DMS53 treated with DMSO at 0.1 percent for 48 hours (cell line): ENCODE results near the gene CARD6.
"Not testable (repeated sequence)": the region's sequence is repeated elsewhere in the genome, so short reads cannot be mapped to it uniquely, and the experiment has no call there.

Experiments used
- DNase-seq: peaks from one replicate; lab custom pipeline; 2025; ENCODE audit not compliant: unreplicated experiment; lab: John Stamatoyannopoulos, UW

The CARD6 gene

GRCh38 chr5:40827188-40827977 lies 13.8 kb upstream of the CARD6 start:
- DNase-seq = no peak

- no peak for DNase-seq
Observed at GRCh38 chr5:40828021-40828631, 13.0 kb upstream of the CARD6 start.

GRCh38 chr5:40828690-40829661 lies 12.2 kb upstream of the CARD6 start:
- no peak for DNase-seq

- no peak for DNase-seq
Observed at GRCh38 chr5:40829748-40830533, 11.2 kb upstream of the CARD6 start.

- DNase-seq = no peak
Observed at GRCh38 chr5:40831346-40832210, 9.6 kb upstream of the CARD6 start.

- no peak for DNase-seq
Observed at GRCh38 chr5:40832345-40832744, 8.8 kb upstream of the CARD6 start.

GRCh38 chr5:40833712-40834229 lies 7.4 kb upstream of the CARD6 start:
- no peak for DNase-seq

- DNase-seq = no peak
Observed at GRCh38 chr5:40834391-40834848, 6.7 kb upstream of the CARD6 start.

- peak; percentile 82 for DNase-seq
Observed at GRCh38 chr5:40834849-40835787, 6.0 kb upstream of the CARD6 start, which contains the start of gene RPL37. TSS of gene RPL37 (minus strand) at chr5:40835222. CDS start at chr5:40835185, 37 bp downstream.

- DNase-seq = no peak
Observed at GRCh38 chr5:40838086-40838485, 3.1 kb upstream of the CARD6 start.

GRCh38 chr5:40842351-40842750 lies 1.2 kb downstream of the CARD6 start:
- DNase-seq = no peak

- no peak for DNase-seq
Observed at GRCh38 chr5:40844565-40844964, 3.4 kb downstream of the CARD6 start.

- DNase-seq = no peak
Observed at GRCh38 chr5:40846371-40846770, 5.2 kb downstream of the CARD6 start.

GRCh38 chr5:40847525-40847924 lies 6.4 kb downstream of the CARD6 start:
- DNase-seq = no peak

GRCh38 chr5:40853632-40854192 lies 12.5 kb downstream of the CARD6 start:
- no peak for DNase-seq

GRCh38 chr5:40860711-40861110 lies 19.5 kb downstream of the CARD6 start:
- DNase-seq = no peak

GRCh38 chr5:40865004-40865403 lies 23.8 kb downstream of the CARD6 start:
- not testable (repeated sequence) for DNase-seq

- DNase-seq = no peak
Observed at GRCh38 chr5:40866844-40867243, 25.7 kb downstream of the CARD6 start.
